ENCODE data around the gene KIF1B. TPM values are rescaled to one million over a fixed set of nuclear protein-coding genes. Genes with fewer than 3 reads are reported as not detected.
A peak's percentile ranks its signal among the peaks of the same experiment; 100 is the strongest.

KIF1B gene
- total RNA-seq, 2 experiments from 2014 or later = 7.9 to 9.7 TPM

GRCh38 chr1:10210841-10211804 is 753 bp downstream of the KIF1B start:
- ATAC-seq (ENCODE audit: poor library complexity) (no peak), DNase-seq (peak in 4 of 14 experiments; percentile 5 to 50 (median 31))
- intact Hi-C loops (cut with DNase I, micrococcal nuclease) = loop anchor here (1.0 to 5.0 kb wide), 5 partner anchors 126 to 286 kb away; partner anchors contain the start of gene UBE4B (in 1 of the 2)
- ChIA-PET POLR2A (interaction anchor here (1.1 to 2.1 kb wide), 4 partner anchors 8 to 219 kb away, joined by 3 to 14 read pairs (median 4); partner anchors contain the start of genes CENPS and PGD), CTCF (interaction anchor here (0.5 to 2.4 kb wide), 20 partner anchors 8 to 783 kb away, joined by 3 to 18 read pairs (median 3); partner anchors contain the start of genes CENPS, PGD and PIK3CD)
- Histone ChIP-seq H3K27me3 (ENCODE audit: control insufficient read depth in 1 of 2, insufficient read depth in 2 of 2, low read length in 2 of 2) (no peaks in the 10 kb centered on the region), H3K9me3 (ENCODE audit: control insufficient read depth in 1 of 2, insufficient read depth in 1 of 2, low read length in 2 of 2) (no peaks in the 10 kb centered on the region), H3K36me3 (ENCODE audit: insufficient read depth, low read length) (no peaks in the 10 kb centered on the region), H3K4me3 (ENCODE audit: low read length) (peak overlapping the region; percentile 59), H3K27ac (ENCODE audit: low read depth in 1 of 2, low read length in 2 of 2) (no peak overlapping the region), H3K4me1 (ENCODE audit: insufficient read depth, low read length) (peaks cover 17% of the 10 kb centered on the region)
- Mint-ChIP-seq H3K36me3 (ENCODE audit: low read depth) (peaks cover 8% of the 10 kb centered on the region), H3K27me3 (peaks cover 4% of the 10 kb centered on the region), H3K4me1 (ENCODE audit: low read depth) (peaks cover 44% of the 10 kb centered on the region), H3K9me3 (no peaks in the 10 kb centered on the region), H3K27ac (peak overlapping the region; percentile 48), H3K4me3 (peak overlapping the region; percentile 72)
- no peak for TF ChIP-seq CTCF (IDR thresholded peaks at IDR 0.05)

DNA sequence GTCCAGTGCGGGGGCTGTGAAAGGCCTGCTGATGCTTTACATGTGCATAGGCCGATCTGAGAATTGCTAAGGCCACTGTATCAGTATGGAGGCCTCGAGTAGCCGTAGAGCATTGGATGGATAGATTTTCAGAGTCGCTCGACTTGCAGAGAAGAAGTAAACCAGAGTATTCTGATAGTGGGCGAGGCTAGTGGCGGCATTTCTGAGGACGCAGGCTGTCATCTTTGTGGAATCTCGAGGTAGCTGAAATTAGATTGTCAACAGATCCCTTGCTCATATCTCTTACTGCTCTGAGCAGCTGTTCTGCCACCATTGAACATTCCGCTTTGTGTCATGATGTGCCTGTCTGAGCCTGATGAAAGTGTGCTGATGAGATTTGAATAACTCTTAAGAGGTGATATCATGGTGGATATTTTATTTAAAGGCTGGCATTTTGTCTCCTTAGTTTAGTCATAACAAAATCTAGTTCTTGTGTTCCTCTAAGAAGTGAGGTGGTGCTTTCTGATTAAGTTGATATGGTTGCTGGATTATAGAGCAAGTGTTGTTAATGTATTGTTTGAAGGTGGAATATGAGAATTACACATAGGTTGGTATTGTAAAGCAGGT is 1.5 kb downstream of the KIF1B start:
- peaks cover 8% of the 10 kb centered on the region for H3K36me3 Mint-ChIP-seq (ENCODE audit: low read depth)
- H3K9me3 ChIP-seq (ENCODE audit: control insufficient read depth in 1 of 2, insufficient read depth in 1 of 2, low read length in 2 of 2) = no peaks in the 10 kb centered on the region
- intact Hi-C loops (cut with DNase I, micrococcal nuclease) = loop anchor here in 1 of 2 experiments (5.0 kb wide), 3 partner anchors 125 to 285 kb away; partner anchors contain the start of gene UBE4B
- H3K4me1 Mint-ChIP-seq (ENCODE audit: low read depth) = peaks cover 51% of the 10 kb centered on the region
- H3K27ac Mint-ChIP-seq = peak overlapping the region; percentile 48
- peak overlapping the region; percentile 72 for H3K4me3 Mint-ChIP-seq
- CTCF ChIA-PET = interaction anchor here (0.6 kb wide), 1 partner anchor 74 kb away, joined by 3 read pairs; no protein-coding TSS in a partner anchor
- H3K4me3 ChIP-seq (ENCODE audit: low read length) = peak overlapping the region; percentile 59
- H3K9me3 Mint-ChIP-seq = no peaks in the 10 kb centered on the region
- POLR2A ChIA-PET = interaction anchor here (1.5 kb wide), 1 partner anchor 9 kb away, joined by 3 read pairs; no protein-coding TSS in a partner anchor
- no peak for TF ChIP-seq CTCF (IDR thresholded peaks at IDR 0.05)
- H3K36me3 ChIP-seq (ENCODE audit: insufficient read depth, low read length) = no peaks in the 10 kb centered on the region
- no peak overlapping the region for H3K27ac ChIP-seq (ENCODE audit: low read depth in 1 of 2, low read length in 2 of 2)
- no peaks in the 10 kb centered on the region for H3K27me3 ChIP-seq (ENCODE audit: control insufficient read depth in 1 of 2, insufficient read depth in 2 of 2, low read length in 2 of 2)
- peaks cover 21% of the 10 kb centered on the region for H3K4me1 ChIP-seq (ENCODE audit: insufficient read depth, low read length)
- DNase-seq = peak in 2 of 14 experiments; percentile 13 to 20
- peaks cover 4% of the 10 kb centered on the region for H3K27me3 Mint-ChIP-seq
- no peak for ATAC-seq (ENCODE audit: poor library complexity)

GRCh38 chr1:10212476-10212875 is 2.1 kb downstream of the KIF1B start:
- H3K27me3 Mint-ChIP-seq = peaks cover 4% of the 10 kb centered on the region
- DNase-seq = no peak
- Histone ChIP-seq H3K27me3 (ENCODE audit: control insufficient read depth in 1 of 2, insufficient read depth in 2 of 2, low read length in 2 of 2) (no peaks in the 10 kb centered on the region), H3K9me3 (ENCODE audit: control insufficient read depth in 1 of 2, insufficient read depth in 1 of 2, low read length in 2 of 2) (no peaks in the 10 kb centered on the region), H3K4me1 (ENCODE audit: insufficient read depth, low read length) (peaks cover 21% of the 10 kb centered on the region), H3K27ac (ENCODE audit: low read depth in 1 of 2, low read length in 2 of 2) (no peak overlapping the region), H3K36me3 (ENCODE audit: insufficient read depth, low read length) (no peaks in the 10 kb centered on the region), H3K4me3 (ENCODE audit: low read length) (no peak overlapping the region)
- no peaks in the 10 kb centered on the region for H3K9me3 Mint-ChIP-seq
- peak overlapping the region; percentile 48 for H3K27ac Mint-ChIP-seq
- POLR2A ChIA-PET = no interaction called here
- H3K4me1 Mint-ChIP-seq (ENCODE audit: low read depth) = peaks cover 52% of the 10 kb centered on the region
- CTCF ChIA-PET = interaction anchor here (0.6 kb wide), 1 partner anchor 74 kb away, joined by 3 read pairs; no protein-coding TSS in a partner anchor
- H3K4me3 Mint-ChIP-seq = peak overlapping the region; percentile 72
- no peak for ATAC-seq (ENCODE audit: poor library complexity)
- TF ChIP-seq CTCF (IDR thresholded peaks at IDR 0.05) = no peak
- peaks cover 8% of the 10 kb centered on the region for H3K36me3 Mint-ChIP-seq (ENCODE audit: low read depth)
- intact Hi-C loops (cut with DNase I, micrococcal nuclease) = loop anchor here in 1 of 2 experiments (5.0 kb wide), 3 partner anchors 125 to 285 kb away; partner anchors contain the start of gene UBE4B
